HG03354 (cell line): ENCODE measurements around the gene RASD2.

Source experiments
- ATAC-seq: cut with Tn5 transposase; IDR thresholded peaks from one replicate; pipeline ENCODE4 v1.9.1; 2021; ENCODE audit warnings: mild to moderate bottlenecking; ENCODE audit not compliant: unreplicated experiment, poor library complexity, severe bottlenecking

Gene RASD2

DNA sequence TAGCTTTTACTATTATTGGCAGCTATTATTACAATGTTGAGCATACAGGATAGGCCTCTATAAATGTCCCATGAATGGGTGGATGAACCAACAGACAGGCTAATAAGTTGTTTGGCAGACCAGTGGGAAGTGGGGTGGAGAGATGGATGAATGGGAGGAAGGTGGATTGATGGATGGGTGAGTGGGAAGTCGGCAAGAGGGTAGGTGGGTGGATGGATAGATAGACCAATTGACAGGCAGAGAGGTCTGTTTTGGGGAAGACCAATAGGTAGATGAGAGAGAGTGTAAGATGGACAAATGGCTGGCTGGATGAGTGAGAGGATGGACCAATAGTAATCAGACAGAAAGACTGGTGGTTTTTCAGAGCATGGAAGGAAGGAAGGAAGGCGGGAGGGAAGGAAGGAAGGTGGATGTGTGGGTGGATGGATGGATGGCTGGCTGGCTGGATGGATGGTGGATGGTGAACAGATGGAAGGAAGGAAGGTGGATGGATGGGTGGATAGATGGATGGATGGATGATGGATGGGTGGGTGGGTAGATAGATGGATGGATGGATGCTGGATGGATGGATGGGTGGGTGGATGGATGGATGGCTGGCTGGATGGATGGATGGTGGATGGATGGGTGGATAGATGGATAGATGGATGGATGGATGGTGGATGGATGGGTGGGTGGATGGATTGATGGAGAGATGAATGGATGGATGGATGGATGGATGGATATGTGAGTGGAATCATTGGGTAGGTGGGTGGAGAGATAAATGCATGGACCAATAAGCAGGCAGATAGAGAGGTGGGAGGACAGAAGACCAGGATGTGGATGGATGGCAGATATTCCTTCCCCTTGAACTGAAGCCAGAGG is 37.4 kb downstream of the RASD2 start:
- no peak for ATAC-seq

DNA sequence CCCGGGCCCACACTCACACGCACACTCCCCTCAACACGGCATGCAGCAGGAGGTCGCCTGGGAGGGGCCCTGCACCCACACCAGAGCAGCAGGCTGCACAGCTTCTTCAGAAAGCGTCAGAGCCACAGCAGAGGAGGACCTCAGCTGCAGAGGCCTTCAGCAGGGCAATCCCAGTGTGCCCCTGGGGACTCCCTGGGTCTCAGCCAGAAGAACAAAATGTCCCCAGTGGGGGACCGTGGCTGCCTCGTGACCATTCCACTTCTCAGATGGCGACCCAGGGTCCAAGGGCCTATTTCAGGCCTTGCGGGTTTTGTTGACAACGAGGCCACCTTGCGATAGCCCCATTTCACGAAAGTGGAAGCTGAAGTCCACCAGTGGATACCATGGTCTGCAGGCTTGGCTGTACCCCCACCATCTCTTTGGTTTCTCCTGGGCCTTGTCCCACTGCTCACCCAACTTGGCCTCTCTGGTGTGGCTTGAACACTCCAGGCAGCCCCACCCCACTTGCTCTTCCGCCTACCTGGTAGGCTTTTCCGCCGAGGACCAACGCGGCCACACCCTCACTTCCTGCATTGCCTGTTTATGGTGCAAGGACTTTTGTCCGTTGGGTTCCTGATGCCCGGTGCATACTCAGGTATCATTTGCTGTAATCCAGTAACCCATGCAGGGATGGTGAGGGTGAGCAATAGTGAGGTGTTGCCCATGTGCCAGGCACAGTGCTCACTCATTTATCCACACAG is 38.4 kb downstream of the RASD2 start:
- no peak for ATAC-seq

DNA sequence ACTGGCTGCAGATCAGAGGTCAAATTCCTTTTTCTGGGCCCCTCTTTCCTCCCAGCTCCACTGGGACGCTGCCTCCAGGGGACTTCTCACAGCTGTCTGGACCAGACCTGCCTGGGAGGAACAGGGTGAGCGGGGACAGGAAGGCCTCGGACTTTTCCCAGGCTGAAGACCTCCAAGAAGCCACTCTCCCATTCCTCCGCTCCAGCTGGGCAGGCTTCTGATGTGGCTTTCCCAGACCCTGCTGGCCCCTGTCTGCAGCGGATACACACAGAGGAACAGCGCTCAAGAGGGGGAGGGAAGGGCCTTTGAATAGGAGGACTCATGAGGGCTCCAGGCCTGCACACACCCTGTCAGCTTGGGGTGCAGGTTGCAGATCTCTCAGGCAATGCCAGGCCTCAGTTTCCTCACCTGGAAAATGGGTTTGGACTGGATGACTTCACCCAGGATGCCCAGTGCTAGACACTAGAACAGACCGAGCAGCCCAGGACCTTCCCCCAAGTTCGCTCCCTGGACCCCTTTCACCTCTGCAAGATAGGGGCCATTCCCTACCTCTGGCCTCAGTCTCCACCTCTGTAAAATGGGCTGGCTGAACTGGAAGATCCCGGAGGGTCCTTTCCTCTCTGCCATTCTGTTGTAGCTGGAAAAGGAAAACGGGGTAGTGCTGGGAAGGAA is 39.9 kb downstream of the RASD2 start:
- no peak for ATAC-seq

DNA sequence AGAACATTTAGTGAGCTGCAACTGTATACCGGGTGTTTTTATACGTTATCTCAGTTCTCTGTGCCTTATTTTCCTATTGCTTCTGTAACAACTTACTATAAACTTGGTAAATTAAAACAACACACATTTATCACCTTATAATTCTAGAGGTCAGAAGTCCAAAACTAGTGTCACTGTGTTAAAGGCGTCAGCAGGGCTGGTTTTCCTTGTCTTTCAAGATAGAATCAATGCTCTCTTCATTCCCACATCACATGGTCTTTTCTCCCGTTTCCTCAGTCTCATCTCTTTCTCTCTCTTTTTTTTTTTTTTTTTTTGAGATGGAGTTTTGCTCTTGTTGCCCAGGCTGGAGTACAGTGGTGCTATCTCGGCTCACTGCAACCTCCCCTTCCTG is 40.4 kb downstream of the RASD2 start:
- no peak for ATAC-seq

DNA sequence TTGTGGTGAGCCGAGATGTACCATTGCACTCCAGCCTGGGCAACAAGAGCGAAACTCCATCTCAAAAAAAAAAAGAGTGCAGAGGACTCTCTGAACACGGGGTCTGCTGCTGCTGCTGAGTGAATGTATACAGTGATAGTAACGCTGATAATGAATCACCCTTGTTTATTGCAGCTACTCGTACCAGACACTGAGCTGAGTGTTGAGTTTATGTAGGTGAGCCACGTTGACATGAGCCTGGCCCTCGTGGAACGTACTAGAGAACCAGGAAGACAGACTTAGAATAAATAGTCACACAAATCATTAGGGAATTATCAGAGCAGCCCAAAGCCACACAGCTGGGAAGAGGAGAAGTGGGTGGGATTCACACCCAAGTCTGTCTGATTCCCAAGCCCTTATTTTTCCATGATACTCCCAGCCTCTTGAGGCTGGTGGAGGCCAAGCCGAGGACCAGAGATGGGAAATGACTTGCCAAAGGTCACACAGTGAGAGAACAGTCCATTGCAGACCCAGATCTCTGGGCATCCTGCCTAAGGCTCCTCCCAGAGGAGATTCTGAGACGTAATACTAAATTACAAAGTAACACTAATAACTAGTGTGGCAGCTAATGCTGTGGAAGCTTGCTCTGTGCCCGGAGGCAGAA is 41.7 kb downstream of the RASD2 start:
- no peak for ATAC-seq

DNA sequence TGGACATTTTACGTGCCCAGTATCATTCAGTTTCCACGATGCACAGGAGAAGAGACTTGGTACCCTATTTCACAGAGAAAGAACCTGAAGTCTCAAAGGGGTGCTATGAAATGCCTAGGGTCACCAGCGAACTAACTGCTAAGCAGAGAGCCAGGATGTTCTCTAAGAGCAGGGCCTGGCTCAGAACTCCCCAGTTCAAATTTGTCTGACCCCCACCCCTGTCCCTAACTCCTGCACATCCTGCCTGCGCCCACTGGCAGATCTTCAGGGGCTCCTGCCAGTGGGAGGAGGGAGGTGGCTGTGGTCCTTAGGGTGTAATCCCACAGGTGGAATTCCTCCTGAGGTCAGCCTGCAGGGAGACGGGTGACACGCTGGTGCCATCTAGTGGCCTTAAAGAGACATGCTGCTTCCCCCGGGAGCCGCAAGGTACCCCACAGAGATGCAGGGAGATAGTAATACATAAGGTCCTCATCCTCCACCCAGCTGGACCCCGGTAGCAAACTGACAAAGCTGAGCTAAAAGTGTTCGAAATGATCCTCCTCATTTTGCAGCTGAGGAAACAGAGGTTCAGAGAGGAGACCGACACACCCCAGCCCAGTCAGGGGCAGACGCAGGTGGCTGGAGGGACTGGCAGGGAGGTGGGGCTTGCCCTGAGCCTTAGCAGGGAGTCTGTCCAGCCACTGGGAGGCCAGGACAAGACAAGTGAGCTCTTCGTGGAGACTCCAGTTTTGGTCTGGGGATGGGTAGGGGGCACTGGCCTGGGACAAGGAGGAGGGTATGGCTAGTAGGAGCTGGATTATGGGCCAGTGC is 42.4 kb downstream of the RASD2 start:
- no peak for ATAC-seq

DNA sequence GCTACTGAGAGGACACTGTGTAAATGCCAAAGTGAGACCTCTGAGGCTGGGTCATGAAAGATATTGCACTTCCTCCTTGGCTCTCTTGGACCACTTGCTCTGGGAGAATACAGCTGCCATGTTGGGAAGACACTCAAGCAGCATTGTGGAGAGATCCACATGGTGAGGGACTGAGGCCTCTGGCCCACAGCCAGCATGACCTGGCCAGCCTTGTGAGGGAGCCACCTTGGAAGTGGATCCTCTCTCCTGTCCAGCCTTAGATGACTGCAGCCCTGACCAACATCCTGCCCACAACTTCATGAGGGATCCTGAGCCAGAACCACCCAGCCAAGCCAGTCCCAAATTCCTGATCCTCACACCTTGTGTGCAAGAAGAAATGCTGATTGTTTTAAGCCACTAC is 46.1 kb downstream of the RASD2 start:
- no peak for ATAC-seq

DNA sequence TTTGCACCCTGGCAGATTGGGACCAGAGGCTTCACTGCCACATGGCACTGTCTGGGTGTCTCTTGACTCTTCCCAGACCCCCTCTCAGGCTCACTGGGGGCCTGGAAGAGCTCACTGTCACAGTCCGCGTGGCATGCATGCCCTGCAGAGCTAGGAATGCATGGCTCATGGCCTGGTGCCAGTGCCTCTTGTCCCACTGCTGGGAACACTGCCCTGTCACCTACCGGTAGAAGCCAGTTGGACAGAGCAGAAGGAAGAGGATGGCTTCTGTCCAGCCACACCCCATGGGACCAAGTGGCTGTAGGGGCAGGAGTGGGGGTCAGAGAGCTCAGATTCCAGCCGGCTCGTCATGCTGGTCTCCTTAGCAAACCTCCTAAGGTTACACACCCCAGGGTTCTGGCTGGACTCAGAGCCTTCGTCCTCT is 46.8 kb downstream of the RASD2 start:
- no peak for ATAC-seq

DNA sequence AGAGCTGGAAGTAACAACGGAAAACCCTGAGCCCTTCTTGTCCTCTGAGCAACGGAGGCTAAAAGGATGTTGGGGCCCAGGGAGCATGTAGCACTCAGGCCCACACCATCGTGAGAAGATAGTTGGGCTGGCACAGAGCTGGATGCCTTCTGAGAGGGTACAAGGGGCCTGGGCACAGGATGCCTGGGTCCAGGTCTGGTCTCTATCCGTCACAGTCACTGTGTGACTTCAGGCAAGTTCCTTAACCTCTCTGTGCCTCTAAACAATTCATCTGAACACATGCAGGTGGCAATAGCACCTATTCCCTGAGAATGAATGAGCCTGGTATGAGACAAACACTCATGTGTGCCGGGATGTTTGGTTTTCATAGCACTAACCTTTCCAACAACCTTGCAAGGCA is 47.3 kb downstream of the RASD2 start:
- ATAC-seq = no peak

DNA sequence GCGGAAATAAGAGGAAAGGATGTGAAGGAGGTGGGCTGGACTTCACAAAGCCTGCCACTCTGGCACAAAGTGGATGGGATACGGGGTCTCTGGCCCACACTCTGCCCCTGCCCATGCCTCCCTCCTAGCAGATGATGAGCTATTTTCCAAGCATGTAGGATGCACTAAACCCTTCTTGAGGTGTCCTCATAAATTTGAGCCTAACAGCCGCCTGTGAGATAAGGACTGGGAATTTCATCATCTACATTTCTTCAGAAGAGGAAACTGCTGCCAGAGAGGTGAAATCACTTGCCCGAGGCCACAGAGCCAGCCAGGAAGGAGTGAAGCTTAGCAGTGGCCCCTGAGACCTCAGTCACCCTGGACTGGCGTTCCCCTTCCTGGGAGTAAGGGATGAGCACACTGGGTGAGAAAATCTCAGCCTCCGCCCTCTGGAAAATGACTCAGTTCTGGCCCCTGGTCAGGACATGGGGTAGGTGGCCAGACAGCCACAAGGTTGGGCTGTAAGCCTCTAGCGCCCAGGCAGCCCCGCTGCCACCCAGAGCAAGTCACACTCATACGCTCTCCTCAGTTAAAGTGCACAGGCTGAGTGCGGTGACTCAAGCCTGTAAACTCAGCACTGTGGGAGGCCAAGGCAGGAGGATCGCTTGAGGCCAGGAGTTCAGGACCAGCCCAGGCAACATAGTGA is 48.6 kb downstream of the RASD2 start:
- no peak for ATAC-seq

DNA sequence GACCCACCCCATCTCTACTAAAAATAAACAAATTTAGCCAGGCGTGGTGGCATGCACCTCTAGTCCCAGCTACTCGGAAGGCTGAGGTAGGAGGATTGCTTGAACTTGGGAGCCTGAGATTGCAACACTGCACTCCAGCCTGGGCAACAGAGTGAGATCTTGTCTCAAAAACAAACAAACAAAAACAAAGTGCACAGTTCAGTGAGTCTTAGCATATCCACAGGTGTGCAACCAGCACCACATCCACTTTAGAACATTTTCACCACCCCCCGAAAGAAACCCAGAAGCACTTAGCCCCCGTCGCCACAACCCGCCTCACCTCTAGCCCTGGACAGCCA is 49.1 kb downstream of the RASD2 start:
- ATAC-seq = no peak

DNA sequence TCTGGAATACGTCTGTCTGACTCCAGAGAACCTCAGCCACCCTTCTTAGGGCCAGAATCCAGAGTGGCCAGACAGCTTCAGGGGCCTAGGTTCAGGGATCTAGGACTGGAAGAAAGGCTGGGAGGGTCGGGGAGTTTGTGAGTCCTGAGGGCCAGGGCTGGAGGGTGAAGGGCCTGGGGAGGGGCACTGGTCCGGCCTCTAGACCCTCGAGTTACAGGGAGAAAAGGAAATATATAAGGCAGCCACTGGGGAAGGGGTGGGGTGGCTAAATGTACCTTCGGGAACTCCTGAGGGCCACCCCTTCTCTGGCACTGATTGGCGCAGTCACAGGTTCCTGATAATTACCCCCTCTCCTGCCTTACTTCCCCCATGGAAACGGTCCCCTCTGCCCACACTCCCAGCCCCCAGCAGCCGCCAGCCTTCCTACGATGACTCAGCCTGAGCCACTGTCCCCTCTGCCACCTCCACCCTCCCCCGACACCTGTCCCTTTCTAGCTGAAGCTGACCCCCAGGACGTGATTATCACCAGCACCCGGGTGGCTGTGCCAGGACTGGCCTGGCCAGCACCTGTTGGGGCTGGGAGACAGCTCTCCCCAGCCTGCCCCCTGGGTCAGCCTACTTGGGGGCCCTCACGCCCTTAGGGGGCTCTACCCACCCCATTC is 50.1 kb downstream of the RASD2 start:
- ATAC-seq = no peak

DNA sequence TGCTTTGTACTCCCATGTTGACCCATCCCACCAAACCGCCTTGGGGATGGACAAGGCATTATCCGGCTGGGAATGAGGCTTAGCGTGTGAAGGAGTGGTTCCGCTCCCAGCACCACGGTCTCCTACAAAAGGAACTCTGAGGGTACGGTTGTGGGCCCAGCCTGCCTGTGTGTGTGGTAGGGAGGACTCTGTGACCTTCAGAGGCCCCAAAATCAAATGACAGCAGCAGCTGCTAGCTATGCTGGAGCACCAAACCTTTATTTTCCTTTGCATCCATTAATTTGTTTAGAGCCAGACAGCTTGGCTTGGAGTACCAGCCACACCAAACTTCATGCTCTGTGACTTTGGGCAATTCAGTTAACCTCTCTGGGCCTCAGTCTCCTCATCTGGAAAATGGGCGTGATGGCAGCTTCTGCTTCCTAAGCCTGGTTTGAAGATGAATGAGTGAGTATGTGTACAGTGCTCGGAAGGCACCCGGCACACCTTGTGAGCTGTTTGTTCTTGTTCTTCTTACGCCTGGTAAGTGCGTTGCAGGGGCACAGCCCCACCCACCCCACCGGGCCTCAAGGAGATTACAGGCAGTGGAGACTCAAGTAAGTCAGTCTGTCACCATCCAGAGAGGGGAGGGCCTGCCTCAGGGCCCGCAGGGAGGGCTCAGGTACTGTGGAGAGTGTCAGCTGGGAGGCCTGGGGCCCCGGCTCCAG is 51.2 kb downstream of the RASD2 start:
- ATAC-seq = no peak

DNA sequence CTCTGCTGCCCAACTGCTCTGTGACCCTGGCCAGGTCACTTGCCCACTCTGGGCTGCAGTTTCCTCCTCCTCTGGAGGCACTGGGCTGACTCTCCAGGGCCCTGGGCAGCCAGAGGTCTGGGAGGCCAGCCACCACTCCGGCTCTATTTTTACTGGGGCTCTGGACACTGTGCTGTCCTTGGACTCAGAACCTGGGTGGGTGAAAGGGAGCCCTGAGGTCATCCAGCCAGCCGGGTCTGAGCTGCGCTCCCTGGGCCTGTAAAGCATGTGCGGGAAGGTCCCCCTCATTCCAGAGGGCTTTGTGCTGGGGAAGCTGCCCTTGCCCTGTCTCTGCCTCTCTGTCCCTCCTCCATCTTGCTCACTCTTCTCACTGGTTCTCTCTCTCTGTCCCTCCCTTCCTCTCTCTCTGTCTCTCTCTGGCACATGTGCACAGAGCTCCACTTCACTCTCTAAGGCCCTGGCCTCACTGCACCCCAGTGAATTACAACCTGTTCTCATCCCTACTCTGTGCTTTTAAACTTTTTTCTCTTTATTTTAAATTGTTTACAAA is 51.9 kb downstream of the RASD2 start:
- no peak for ATAC-seq

DNA sequence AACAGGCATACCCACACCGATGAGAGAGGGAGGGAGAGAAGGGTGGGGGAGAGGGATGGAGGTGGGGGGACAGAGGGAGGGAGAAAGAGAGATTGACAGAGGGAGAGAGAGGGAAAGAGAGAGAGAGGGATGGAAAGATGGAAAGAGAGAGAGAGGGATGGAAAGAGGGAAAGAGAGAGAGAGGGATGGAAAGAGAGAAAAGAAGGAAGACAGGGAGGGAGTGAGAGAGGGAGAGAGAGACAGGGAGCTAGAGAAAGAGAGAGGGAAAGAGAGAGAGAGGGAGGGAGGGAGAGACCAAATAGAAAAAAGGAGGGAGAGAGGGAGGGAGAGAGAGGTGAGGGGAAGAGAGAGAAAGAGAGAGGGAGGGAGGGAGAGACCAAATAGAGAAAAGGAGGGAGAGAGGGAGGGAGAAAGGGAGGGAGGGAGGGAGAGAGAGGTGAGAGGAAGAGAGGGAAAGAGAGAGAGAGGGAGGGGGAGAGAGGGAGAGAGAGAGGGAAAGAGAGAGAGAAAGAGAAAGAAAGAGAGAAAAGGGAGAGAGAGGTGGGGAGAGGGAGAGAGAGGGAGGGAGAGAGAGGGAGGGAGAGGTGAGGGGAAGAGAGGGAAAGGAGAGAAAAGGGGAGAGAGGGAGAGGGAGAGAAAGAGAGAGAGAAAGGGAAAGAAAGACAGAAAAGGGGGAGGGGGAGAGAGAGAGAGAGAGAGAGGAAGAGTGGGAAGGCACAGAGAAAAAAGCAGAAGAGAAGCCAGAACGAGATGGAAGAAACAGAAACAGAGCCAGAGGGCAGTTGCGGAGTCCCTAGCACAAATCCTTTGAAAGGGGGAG is 52.6 kb downstream of the RASD2 start:
- no peak for ATAC-seq

DNA sequence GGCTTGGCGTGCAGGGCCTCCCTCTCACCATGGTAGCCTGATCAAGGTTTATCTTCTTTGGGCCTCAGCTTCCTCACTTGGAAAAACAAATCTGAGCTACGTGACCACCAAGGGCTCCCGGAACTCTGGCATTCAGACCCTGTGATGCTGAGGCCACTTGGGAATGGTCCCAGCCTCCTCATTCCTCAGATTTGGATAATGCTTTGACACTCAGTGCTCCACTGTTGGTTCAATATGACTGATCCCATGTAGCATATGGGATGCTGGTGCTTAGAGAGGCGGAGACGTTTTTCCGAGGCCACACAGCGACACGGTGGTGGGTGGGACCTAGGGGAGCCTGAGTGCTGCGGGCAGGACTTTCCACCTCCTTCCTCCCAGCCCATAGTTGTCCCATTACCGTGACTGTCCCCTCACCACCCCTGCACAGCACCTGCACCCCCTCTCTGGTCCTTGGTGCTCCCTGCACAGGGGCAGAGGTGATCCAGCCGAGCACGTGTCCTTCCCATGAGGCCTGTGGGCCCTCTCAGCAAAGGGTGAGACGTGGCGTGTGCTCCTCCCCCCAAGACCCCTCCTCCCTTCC is 53.4 kb downstream of the RASD2 start:
- no peak for ATAC-seq

DNA sequence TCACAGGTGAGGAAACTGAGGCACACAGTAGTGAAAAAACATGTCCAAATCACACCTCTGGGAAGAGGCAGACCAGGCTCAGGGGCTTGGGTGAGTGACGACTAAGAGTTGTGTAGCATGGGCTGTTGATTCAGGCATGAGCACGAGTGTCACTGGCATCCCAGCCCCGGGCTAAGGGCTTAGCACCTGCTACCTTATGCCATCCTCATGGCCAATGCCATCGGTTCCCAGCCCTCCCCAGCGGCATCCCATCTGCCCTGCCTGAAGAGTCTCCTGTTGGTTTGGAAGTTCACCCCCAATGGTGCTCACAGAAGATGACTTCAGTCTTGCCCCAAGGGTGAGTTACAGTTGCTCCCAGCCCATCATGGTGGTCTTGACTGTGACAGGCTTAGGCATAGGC is 54.1 kb downstream of the RASD2 start:
- no peak for ATAC-seq
